HG03097 (cell line): ENCODE results near the gene SNHG17.

Experiments
- ATAC-seq: cut with Tn5 transposase; IDR thresholded peaks from one replicate; pipeline ENCODE4 v1.9.1; 2021; ENCODE audit not compliant: unreplicated experiment, low FRiP score

Gene SNHG17

GRCh38 chr20:38377039-38377685, 58.0 kb downstream of the SNHG17 start:
- no peak for ATAC-seq

- no peak for ATAC-seq
Observed at GRCh38 chr20:38373898-38374297, 61.2 kb downstream of the SNHG17 start.

- no peak for ATAC-seq
Observed at GRCh38 chr20:38373231-38373867, 61.8 kb downstream of the SNHG17 start.

- no peak for ATAC-seq
Observed at GRCh38 chr20:38372806-38373205, 62.3 kb downstream of the SNHG17 start.
